Measurements from ENCODE around the gene IQCH.

- TF ChIP-seq, protein P1, sequence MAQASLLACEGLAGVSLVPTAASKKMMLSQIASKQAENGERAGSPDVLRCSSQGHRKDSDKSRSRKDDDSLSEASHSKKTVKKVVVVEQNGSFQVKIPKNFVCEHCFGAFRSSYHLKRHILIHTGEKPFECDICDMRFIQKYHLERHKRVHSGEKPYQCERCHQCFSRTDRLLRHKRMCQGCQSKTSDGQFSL (CRISPR knock-in tag; IDR thresholded peaks at IDR 0.05): no peak
- TF ChIP-seq, protein P1 (tag; IDR thresholded peaks at IDR 0.05): no peak
- TF ChIP-seq ZKSCAN8 (CRISPR knock-in tag; IDR thresholded peaks at IDR 0.05): no peak
- no peak for TF ChIP-seq NFYB (IDR thresholded peaks at IDR 0.05; ENCODE audit: extremely low read depth, insufficient read length)
- no peak for TF ChIP-seq MAFF (IDR thresholded peaks at IDR 0.05; ENCODE audit: low read length)
- no peak for TF ChIP-seq ZFP36 (IDR thresholded peaks at IDR 0.05; ENCODE audit: low read depth, low read length, partially characterized antibody)
- no peak for TF ChIP-seq YY1 (IDR thresholded peaks at IDR 0.05; ENCODE audit: borderline replicate concordance in 1 of 3, control insufficient read depth in 1 of 3, extremely low read depth in 1 of 3, insufficient read depth in 3 of 3, insufficient read length in 1 of 3, insufficient replicate concordance in 2 of 3, low read depth in 1 of 3, low read length in 2 of 3)
- no peak for TF ChIP-seq KLF6 (CRISPR knock-in tag; IDR thresholded peaks at IDR 0.05; ENCODE audit: borderline replicate concordance)
- no peak for TF ChIP-seq BCL6 (CRISPR knock-in tag; IDR thresholded peaks at IDR 0.05)
- TF ChIP-seq KDM1A (IDR thresholded peaks at IDR 0.05): no peak
- TF ChIP-seq EZH2 (IDR thresholded peaks at IDR 0.05; ENCODE audit: borderline replicate concordance, low read depth, low read length): no peak
- no peak for TF ChIP-seq NBN (IDR thresholded peaks at IDR 0.05; ENCODE audit: low read depth)
- no peak for TF ChIP-seq MLX (CRISPR knock-in tag; conservative IDR thresholded peaks at IDR 0.05)
Observed at GRCh38 chr15:67384761-67385160, 130.2 kb downstream of the IQCH start.

All from K562 (cell line).